Right lobe of liver (tissue), 6 donors: ENCODE data around the gene MYH7B. TPM values are rescaled to one million over a fixed set of nuclear protein-coding genes. Genes with fewer than 3 reads are reported as not detected.

Source experiments
- ATAC-seq, 4 donors: fragments of 200-7000 bp; cut with Tn5 transposase; one replicate each; pipeline ENCODE4 v1.9.1; 2020; ENCODE audit warnings: mild to moderate bottlenecking in 4 of 4, moderate library complexity in 4 of 4
- DNase-seq, 3 donors: peaks; one replicate each; pipeline ENCODE4 v3.0.0-alpha.2; 2020
- H3K27ac ChIP-seq, 3 donors: fragments of 200-600 bp; one replicate each; pipeline ENCODE4 v1.8.0; 2022
- H3K27me3 ChIP-seq, 2 donors: fragments of 200-600 bp; one replicate each; pipeline ENCODE4 v1.8.0; 2022
- H3K36me3 ChIP-seq, 4 donors: fragments of 200-600 bp; sonication (generic) in 1 of 4; one replicate each; pipeline versions ENCODE4 v1.5.1 to v1.8.0; 2017 to 2022; ENCODE audit warnings: control low read depth in 1 of 4
- H3K4me1 ChIP-seq, 4 donors: fragments of 200-600 bp; sonication (generic) in 1 of 4; one replicate each; pipeline versions ENCODE4 v1.5.1 to v1.8.0; 2017 to 2022; ENCODE audit warnings: control low read depth in 1 of 4
- H3K4me3 ChIP-seq, 3 donors: fragments of 200-600 bp; one replicate each; pipeline ENCODE4 v1.8.0; 2022
- H3K9me3 ChIP-seq, 4 donors: fragments of 200-600 bp; sonication (generic) in 1 of 4; one replicate each; pipeline versions ENCODE4 v1.5.1 to v1.8.0; 2017 to 2022; ENCODE audit warnings: control low read depth in 1 of 4
- CTCF ChIP-seq, 4 donors: fragments of 200-600 bp in 3 of 4; fragments of 450-650 bp in 1 of 4; IDR thresholded peaks; one replicate each; pipeline versions ENCODE4 v1.5.1 to v1.8.0; 2016 to 2022; ENCODE audit warnings: antibody characterized with exemption in 4 of 4, mild to moderate bottlenecking in 2 of 4
- POLR2A ChIP-seq: fragments of 450-650 bp; IDR thresholded peaks from one replicate; pipeline ENCODE4 v1.6.1; 2017; ENCODE audit warnings: antibody characterized with exemption, mild to moderate bottlenecking
- WGBS: methylation state at CpG from one replicate; pipeline ENCODE4 v1.1.6; 2018; ENCODE audit warnings: low coverage, low lambda C conversion rate; ENCODE audit not compliant: insufficient coverage; ENCODE audit errors: missing lambda C conversion rate; 5-methylcytosine and 5-hydroxymethylcytosine counted together
- intact Hi-C, 2 donors: fragments of 100-400 bp; cut with DNase I; formaldehyde crosslinking; loops; one replicate each; pipeline versions ENCODE4 v1.11.2 to v1.14.1; 2022
- total RNA-seq, 6 experiments: library from RNA; depleted of rRNA in 2 of 6; stranded (reverse); fragments of >200 nt in 2 of 6; fragmentation: NEBNext Ultra II Directional in 3 of 6; extraction: Animal tissue kit (Norgen Biotek cat#: 25700) in 3 of 6; gene quantifications; one replicate each; pipeline versions ENCODE4 v1.1.0 to v1.2.4, GENCODE V29; 2016 to 2023
- donor health status: DM: no; HTN: yes; CAD: no.
- donor health status: DM: no; HTN: no; CAD: no.
- donor health status: DM: no; HTN: no; CAD: no.
- donor health status: DM: no; HTN: yes; CAD: no.
- donor health status: DM: no; HTN: yes; CAD: no.

The MYH7B gene
- total RNA-seq, 6 experiments from 2014 or later: 0.11 to 1.0 (median 0.39) TPM; not detected in 1

GRCh38 chr20:34970193-34970840, 14.6 kb downstream of the MYH7B start:
- no peaks in the 10 kb centered on the region for H3K27me3 ChIP-seq
- intact Hi-C loops: no loop called here
- no peak for ATAC-seq
- no peak overlapping the region for H3K4me3 ChIP-seq
- H3K27ac ChIP-seq: no peak overlapping the region
- TF ChIP-seq POLR2A (no peak), CTCF (IDR thresholded peaks at IDR 0.05) (no peak)
- H3K36me3 ChIP-seq: no peaks in the 10 kb centered on the region
- WGBS: 80% methylated on average over 1 of the region's 7 CpGs
- DNase-seq: peak in 1 of 3 donors; percentile 37
- peaks cover 0 to 3% (median 0%) of the 10 kb centered on the region in 4 donors for H3K4me1 ChIP-seq
- H3K9me3 ChIP-seq: no peaks in the 10 kb centered on the region

- 86% methylated on average over 1 of the region's 9 CpGs for WGBS
- intact Hi-C loops: no loop called here
- Histone ChIP-seq H3K27me3 (no peaks in the 10 kb centered on the region), H3K4me3 (no peak overlapping the region), H3K36me3 (no peaks in the 10 kb centered on the region), H3K4me1 (peaks cover 0 to 3% (median 0%) of the 10 kb centered on the region in 4 donors), H3K27ac (no peak overlapping the region), H3K9me3 (no peaks in the 10 kb centered on the region)
- DNase-seq (peak in 1 of 3 donors; percentile 15), ATAC-seq (no peak)
- no peak for TF ChIP-seq CTCF (IDR thresholded peaks at IDR 0.05)
- no peak for TF ChIP-seq POLR2A
These were observed 15.3 kb downstream of the MYH7B start for GRCh38 chr20:34970846-34971560.

- TF ChIP-seq POLR2A: no peak
- no peak for TF ChIP-seq CTCF (IDR thresholded peaks at IDR 0.05)
- Histone ChIP-seq H3K4me3 (no peak overlapping the region), H3K27ac (no peak overlapping the region), H3K36me3 (no peaks in the 10 kb centered on the region), H3K4me1 (peaks cover 0 to 3% (median 0%) of the 10 kb centered on the region in 4 donors), H3K27me3 (no peaks in the 10 kb centered on the region), H3K9me3 (no peaks in the 10 kb centered on the region)
- peak in 1 of 3 donors; percentile 36 for DNase-seq
- no peak for ATAC-seq
- 81% methylated on average over 7 of the region's 10 CpGs for WGBS
- intact Hi-C loops: no loop called here
These were observed 16.0 kb downstream of the MYH7B start for GRCh38 chr20:34971561-34972235.

GRCh38 chr20:34974246-34974645, 18.6 kb downstream of the MYH7B start:
- peak in 1 of 3 donors; percentile 3 for DNase-seq
- H3K27ac ChIP-seq: no peak overlapping the region
- no peak overlapping the region for H3K4me3 ChIP-seq
- no peak for ATAC-seq
- no peaks in the 10 kb centered on the region for H3K27me3 ChIP-seq
- no peaks in the 10 kb centered on the region for H3K9me3 ChIP-seq
- WGBS: 82% methylated on average over 4 of the region's 4 CpGs
- no peak for TF ChIP-seq POLR2A
- no peak for TF ChIP-seq CTCF (IDR thresholded peaks at IDR 0.05)
- intact Hi-C loops: no loop called here
- no peaks in the 10 kb centered on the region for H3K4me1 ChIP-seq
- H3K36me3 ChIP-seq: no peaks in the 10 kb centered on the region
